K562 (cell line): Measurements from ENCODE around the gene SIGMAR1. TPM values are rescaled to one million over a fixed set of nuclear protein-coding genes. Genes with fewer than 3 reads are reported as not detected.

Source experiments
- CREB3L1 ChIP-seq: fragments of 450-650 bp; IDR thresholded peaks from 2 replicates; pipeline ENCODE4 v1.6.1; 2014; ENCODE audit warnings: low read depth, mild to moderate bottlenecking, moderate library complexity, borderline replicate concordance
- DACH1 ChIP-seq: fragments of 450-650 bp; IDR thresholded peaks from 2 replicates; pipeline ENCODE4 v1.6.1; 2018; ENCODE audit not compliant: partially characterized antibody
- DNMT1 ChIP-seq: fragments of 450-650 bp; IDR thresholded peaks from 2 replicates; pipeline ENCODE4 v1.6.1; 2016; ENCODE audit warnings: antibody characterized with exemption, mild to moderate bottlenecking
- HMG20B ChIP-seq: fragments of 250-450 bp; sonication (Bioruptor Pico); IDR thresholded peaks from 2 replicates; pipeline ENCODE4 v1.5.0; 2021; ENCODE audit warnings: mild to moderate bottlenecking
- NONO ChIP-seq, 2 experiments: fragments of 200-400 bp in 1 of 2; fragments of 450-650 bp in 1 of 2; formaldehyde crosslinking in 1 of 2; IDR thresholded peaks; 2 replicates each; pipeline ENCODE4 v1.6.1; 2017; ENCODE audit warnings: low read depth in 2 of 2, mild to moderate bottlenecking in 2 of 2, moderate library complexity in 2 of 2, low read length in 1 of 2
- NR3C1 ChIP-seq: sonication (generic); formaldehyde crosslinking; IDR thresholded peaks from 2 replicates; pipeline ENCODE4 v1.8.1; 2022; ENCODE audit warnings: missing genetic modification reagents
- STAG1 ChIP-seq: sonication (generic); formaldehyde crosslinking; IDR thresholded peaks from 2 replicates; pipeline ENCODE4 v1.5.0; 2020; ENCODE audit warnings: missing genetic modification reagents, borderline replicate concordance
- ZNF75A ChIP-seq: fragments of 450-650 bp; formaldehyde crosslinking; IDR thresholded peaks from 2 replicates; pipeline ENCODE4 v1.4.0; 2020; ENCODE audit warnings: mild to moderate bottlenecking
- polyA plus RNA-seq, 8 experiments: library from polyadenylated mRNA; depleted of rRNA in 4 of 8; stranded (reverse) in 5 of 8; unstranded in 3 of 8; fragments of >200 nt; fragmentation: Nextera tagmentation in 2 of 8; fragmentation: Illumina TruSeq in 1 of 8; extraction: Ambion mirVana in 2 of 8; extraction: Trizol in 1 of 8; gene quantifications; 2 replicates each; pipeline versions ENCODE4 v1.2.1 to v1.2.3, GENCODE V29; 2011 to 2014; ENCODE audit warnings: inconsistent platforms in 1 of 8, missing spikeins in 1 of 8
- total RNA-seq, 7 experiments: library from RNA; depleted of rRNA in 6 of 7; stranded (reverse); fragments of >200 nt in 6 of 7; fragmentation: Illumina TruSeq in 2 of 7; extraction: Trizol in 2 of 7; gene quantifications; 2 replicates each; pipeline versions ENCODE4 v1.2.1 to v1.2.3, GENCODE V29; 2011 to 2021; ENCODE audit warnings: low replicate concordance in 1 of 7
- TF ChIP-seq, protein P1 (sequence below): fragments of 150-350 bp; IDR thresholded peaks from 2 replicates; pipeline ENCODE4 v1.6.1; 2014; ENCODE audit warnings: low read depth, mild to moderate bottlenecking, low read length, borderline replicate concordance
- TF ChIP-seq, protein P2 (sequence below): fragments of 450-650 bp; IDR thresholded peaks from one replicate; pipeline ENCODE4 v1.6.1; 2018; ENCODE audit warnings: mild to moderate bottlenecking, moderate library complexity; ENCODE audit not compliant: partially characterized antibody
- TF ChIP-seq, protein P3 (sequence below): fragments of 200-800 bp; sonication (Bioruptor generic); IDR thresholded peaks from 2 replicates; pipeline ENCODE4 v1.6.1; 2016; ENCODE audit warnings: missing genetic modification characterization, missing compliant biosample characterization
- TF ChIP-seq, protein P4 (sequence below): sonication (generic); formaldehyde crosslinking; IDR thresholded peaks from 2 replicates; pipeline ENCODE4 v1.8.0; 2022; ENCODE audit warnings: missing genetic modification reagents, mild to moderate bottlenecking, borderline replicate concordance

The SIGMAR1 gene
- total and polyA plus RNA-seq, 9 of the 15 experiments (the other 6 are each of a cell fraction or from before 2014, with no cell fraction given): 6.9 to 80.0 (median 35.2) TPM

GRCh38 chr9:34665381-34666250 lies 28.0 kb upstream of the SIGMAR1 start (continued):
- TF ChIP-seq, protein P1, sequence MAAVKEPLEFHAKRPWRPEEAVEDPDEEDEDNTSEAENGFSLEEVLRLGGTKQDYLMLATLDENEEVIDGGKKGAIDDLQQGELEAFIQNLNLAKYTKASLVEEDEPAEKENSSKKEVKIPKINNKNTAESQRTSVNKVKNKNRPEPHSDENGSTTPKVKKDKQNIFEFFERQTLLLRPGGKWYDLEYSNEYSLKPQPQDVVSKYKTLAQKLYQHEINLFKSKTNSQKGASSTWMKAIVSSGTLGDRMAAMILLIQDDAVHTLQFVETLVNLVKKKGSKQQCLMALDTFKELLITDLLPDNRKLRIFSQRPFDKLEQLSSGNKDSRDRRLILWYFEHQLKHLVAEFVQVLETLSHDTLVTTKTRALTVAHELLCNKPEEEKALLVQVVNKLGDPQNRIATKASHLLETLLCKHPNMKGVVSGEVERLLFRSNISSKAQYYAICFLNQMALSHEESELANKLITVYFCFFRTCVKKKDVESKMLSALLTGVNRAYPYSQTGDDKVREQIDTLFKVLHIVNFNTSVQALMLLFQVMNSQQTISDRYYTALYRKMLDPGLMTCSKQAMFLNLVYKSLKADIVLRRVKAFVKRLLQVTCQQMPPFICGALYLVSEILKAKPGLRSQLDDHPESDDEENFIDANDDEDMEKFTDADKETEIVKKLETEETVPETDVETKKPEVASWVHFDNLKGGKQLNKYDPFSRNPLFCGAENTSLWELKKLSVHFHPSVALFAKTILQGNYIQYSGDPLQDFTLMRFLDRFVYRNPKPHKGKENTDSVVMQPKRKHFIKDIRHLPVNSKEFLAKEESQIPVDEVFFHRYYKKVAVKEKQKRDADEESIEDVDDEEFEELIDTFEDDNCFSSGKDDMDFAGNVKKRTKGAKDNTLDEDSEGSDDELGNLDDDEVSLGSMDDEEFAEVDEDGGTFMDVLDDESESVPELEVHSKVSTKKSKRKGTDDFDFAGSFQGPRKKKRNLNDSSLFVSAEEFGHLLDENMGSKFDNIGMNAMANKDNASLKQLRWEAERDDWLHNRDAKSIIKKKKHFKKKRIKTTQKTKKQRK: no peak
- TF ChIP-seq STAG1 (no peak), DNMT1 (no peak), DACH1 (no peak), HMG20B (CRISPR knock-in tag) (no peak), ZNF75A (CRISPR knock-in tag) (no peak), NR3C1 (no peak), CREB3L1 (no peak), NONO (IDR thresholded peaks at IDR 0.05; ENCODE audit: low read depth in 2 of 2, low read length in 1 of 2) (no peak)
- TF ChIP-seq, protein P2, sequence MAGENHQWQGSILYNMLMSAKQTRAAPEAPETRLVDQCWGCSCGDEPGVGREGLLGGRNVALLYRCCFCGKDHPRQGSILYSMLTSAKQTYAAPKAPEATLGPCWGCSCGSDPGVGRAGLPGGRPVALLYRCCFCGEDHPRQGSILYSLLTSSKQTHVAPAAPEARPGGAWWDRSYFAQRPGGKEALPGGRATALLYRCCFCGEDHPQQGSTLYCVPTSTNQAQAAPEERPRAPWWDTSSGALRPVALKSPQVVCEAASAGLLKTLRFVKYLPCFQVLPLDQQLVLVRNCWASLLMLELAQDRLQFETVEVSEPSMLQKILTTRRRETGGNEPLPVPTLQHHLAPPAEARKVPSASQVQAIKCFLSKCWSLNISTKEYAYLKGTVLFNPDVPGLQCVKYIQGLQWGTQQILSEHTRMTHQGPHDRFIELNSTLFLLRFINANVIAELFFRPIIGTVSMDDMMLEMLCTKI: no peak
- TF ChIP-seq, protein P3, sequence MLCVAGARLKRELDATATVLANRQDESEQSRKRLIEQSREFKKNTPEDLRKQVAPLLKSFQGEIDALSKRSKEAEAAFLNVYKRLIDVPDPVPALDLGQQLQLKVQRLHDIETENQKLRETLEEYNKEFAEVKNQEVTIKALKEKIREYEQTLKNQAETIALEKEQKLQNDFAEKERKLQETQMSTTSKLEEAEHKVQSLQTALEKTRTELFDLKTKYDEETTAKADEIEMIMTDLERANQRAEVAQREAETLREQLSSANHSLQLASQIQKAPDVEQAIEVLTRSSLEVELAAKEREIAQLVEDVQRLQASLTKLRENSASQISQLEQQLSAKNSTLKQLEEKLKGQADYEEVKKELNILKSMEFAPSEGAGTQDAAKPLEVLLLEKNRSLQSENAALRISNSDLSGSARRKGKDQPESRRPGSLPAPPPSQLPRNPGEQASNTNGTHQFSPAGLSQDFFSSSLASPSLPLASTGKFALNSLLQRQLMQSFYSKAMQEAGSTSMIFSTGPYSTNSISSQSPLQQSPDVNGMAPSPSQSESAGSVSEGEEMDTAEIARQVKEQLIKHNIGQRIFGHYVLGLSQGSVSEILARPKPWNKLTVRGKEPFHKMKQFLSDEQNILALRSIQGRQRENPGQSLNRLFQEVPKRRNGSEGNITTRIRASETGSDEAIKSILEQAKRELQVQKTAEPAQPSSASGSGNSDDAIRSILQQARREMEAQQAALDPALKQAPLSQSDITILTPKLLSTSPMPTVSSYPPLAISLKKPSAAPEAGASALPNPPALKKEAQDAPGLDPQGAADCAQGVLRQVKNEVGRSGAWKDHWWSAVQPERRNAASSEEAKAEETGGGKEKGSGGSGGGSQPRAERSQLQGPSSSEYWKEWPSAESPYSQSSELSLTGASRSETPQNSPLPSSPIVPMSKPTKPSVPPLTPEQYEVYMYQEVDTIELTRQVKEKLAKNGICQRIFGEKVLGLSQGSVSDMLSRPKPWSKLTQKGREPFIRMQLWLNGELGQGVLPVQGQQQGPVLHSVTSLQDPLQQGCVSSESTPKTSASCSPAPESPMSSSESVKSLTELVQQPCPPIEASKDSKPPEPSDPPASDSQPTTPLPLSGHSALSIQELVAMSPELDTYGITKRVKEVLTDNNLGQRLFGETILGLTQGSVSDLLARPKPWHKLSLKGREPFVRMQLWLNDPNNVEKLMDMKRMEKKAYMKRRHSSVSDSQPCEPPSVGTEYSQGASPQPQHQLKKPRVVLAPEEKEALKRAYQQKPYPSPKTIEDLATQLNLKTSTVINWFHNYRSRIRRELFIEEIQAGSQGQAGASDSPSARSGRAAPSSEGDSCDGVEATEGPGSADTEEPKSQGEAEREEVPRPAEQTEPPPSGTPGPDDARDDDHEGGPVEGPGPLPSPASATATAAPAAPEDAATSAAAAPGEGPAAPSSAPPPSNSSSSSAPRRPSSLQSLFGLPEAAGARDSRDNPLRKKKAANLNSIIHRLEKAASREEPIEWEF (CRISPR knock-in tag): no peak
- TF ChIP-seq, protein P4, sequence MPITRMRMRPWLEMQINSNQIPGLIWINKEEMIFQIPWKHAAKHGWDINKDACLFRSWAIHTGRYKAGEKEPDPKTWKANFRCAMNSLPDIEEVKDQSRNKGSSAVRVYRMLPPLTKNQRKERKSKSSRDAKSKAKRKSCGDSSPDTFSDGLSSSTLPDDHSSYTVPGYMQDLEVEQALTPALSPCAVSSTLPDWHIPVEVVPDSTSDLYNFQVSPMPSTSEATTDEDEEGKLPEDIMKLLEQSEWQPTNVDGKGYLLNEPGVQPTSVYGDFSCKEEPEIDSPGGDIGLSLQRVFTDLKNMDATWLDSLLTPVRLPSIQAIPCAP (CRISPR knock-in tag): no peak
